HG03342 (cell line): ENCODE results near the gene SRCIN1.
"Not testable (repeated sequence)": the region's sequence is repeated elsewhere in the genome, so short reads cannot be mapped to it uniquely, and the experiment has no call there.

Source experiments
- ATAC-seq: cut with Tn5 transposase; IDR thresholded peaks from one replicate; pipeline ENCODE4 v1.9.1; 2021; ENCODE audit warnings: mild to moderate bottlenecking, moderate library complexity; ENCODE audit not compliant: unreplicated experiment

The SRCIN1 gene

DNA sequence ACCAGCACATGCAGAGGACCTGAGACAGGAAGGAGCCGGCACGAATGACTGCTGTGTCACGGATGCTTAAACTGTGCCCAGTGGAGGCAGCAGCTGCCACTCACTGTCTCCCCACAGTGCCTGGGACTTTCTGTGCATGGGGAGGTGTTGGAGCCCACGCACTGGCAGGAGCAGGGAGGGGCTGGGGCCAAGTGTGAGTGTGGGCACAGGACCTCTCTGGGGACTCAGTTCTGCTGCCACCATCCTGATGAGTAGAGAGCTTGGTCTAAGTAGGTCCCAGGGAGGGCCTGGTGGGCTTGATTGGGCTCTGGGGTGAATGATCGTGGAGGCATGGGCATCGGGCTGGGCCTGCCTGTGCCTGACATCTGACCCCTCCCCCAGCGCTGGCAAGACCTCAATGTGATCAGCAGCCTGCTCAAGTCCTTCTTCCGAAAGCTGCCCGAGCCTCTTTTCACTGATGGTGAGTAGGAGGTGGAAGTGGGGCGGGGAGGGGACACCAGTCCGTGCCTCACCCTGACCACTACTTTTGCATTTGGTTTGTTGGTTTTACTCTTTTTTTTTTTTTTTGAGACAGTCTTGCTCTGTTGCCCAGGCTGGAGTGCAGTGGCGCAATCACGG is 120.0 kb downstream of the SRCIN1 start:
- not testable (repeated sequence) for ATAC-seq

DNA sequence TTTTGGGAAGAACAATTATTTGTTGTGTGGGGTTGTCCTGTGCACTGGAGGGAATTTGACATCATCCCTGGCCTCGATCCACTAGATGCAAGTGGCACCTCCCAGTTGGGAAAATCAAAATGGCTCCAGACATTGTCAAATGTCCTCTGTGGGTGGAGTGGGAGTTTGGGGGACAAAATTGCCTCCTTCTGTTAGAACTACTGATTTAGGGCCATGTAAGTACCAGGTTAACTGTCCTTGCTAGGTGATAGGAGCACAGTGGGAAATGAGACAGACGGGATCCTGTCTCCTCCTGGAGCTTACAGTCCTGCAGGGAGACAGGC is 120.6 kb downstream of the SRCIN1 start:
- no peak for ATAC-seq

DNA sequence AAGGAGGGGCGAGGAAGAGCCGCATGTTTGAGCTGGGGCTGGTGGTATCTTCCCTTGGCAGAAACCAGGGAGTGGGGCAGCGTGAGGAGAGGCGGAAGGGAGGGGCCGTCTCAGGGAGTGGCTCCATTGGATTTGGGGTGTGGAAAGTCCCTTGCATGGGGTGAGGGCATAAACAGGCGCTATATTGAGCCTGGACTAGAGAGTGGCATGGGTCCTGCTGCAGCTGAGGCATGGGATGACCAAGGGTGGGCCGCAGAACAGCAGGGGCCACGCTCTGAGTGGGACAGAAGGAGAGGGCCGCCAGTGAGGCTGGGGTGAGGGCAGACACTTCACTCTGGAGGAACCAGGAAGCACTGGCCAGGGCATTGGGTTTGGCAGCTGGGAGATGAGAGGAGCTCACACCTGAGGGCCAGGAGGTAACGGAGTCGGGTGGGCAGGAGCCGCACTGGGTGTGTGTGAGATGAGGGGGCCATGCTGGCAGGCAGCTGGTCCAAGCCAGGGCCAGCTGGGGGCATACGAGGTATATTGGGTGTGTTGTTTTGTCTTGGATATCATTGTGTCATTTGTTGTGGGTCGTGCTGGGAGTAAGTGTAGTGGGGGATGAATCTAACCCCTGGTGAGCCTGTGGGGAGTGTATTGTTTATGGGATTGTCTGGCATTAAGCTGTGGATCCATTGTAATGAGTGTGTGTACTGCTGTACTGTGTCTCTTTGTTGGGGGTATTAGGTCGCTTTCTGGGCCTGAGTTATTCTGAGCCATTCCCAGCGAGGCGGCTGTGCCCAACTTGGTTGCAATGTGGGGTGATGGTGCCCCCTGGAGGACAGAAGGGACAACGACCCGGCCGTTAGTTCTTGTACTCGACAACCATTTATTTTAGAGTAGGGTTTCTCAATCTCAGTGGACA is 121.3 kb downstream of the SRCIN1 start:
- ATAC-seq = not testable (repeated sequence)

DNA sequence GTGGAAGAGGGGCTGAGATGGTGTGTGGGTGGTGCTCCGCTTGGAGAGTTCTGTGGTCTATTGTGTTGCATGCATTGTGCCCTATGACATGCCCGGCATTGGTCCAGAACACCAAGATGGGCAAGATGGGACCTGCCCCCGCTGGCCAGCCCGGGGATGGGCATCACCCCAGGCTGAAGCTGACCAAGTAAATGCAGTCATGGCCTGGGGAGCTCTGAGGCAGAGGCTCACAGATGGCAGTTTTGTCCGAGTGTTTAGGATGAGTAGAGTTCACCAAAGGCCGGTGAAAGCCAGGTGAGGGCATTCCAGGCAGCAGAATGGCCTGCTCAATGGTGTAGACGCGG is 123.1 kb downstream of the SRCIN1 start:
- not testable (repeated sequence) for ATAC-seq

DNA sequence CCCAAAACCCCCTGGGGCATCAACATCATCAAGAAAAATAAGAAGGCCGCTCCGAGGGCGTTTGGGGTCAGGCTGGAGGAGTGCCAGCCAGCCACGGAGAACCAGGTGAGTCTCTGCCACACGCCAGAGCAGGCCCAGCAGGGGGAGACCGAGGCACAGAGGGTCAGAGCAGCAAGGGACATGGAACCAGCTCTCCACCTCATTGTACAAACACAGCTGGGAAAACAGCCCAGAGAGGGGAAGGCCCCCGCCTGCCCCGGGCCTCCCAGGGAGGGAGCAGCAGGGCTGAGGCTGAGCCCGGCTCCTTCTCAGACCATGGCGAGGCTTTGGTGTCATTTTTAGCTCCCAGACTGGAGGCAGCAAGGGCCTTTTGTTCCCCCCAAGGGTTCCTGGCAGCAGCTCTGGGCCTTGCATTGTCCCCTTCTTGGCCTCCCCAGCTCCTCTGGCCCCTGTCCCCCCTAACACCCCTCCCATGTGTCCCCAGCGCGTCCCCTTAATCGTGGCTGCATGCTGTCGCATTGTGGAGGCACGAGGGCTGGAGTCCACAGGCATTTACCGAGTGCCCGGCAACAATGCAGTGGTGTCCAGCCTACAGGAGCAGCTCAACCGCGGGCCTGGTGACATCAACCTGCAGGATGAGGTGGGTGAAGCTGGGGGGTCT is 123.6 kb downstream of the SRCIN1 start:
- not testable (repeated sequence) for ATAC-seq
